ENCODE data around the gene EFNA5. TPM values are rescaled to one million over a fixed set of nuclear protein-coding genes. Genes with fewer than 3 reads are reported as not detected.

EFNA5 gene
- total and polyA plus RNA-seq, 4 donors: 0.14 to 0.93 (median 0.54) TPM

DNA sequence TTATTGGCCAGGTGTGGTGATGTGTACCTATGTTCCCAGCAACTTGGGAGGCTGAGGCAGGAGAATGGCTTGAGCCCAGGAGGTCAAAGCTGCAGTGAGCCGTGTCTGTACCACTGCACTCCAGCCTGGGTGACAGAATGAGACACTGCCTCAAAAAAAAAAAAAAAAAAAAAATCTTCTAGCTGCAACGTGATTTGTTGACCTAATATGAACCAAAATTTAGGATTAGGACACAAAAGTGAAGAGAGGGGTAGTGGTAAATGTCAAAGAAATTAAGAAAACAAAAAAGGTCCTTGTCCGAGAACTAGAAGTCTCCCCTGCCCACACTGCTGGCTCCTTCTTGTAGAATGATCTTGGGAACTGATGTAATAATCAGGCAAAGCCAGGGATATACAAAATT, 272.0 kb downstream of the EFNA5 start:
- Histone ChIP-seq H3K9ac (ENCODE audit: low read depth in 1 of 2, low read length in 2 of 2) (no peak overlapping the region), H3K4me1 (ENCODE audit: control insufficient read depth in 4 of 4, insufficient read depth in 4 of 4, low read length in 3 of 4) (no peaks in the 10 kb centered on the region), H3K27me3 (ENCODE audit: control insufficient read depth in 4 of 4, insufficient read depth in 4 of 4, low read length in 3 of 4) (no peaks in the 10 kb centered on the region), H3K4me3 (ENCODE audit: low read depth in 1 of 3, low read length in 3 of 3) (no peak overlapping the region), H3K36me3 (ENCODE audit: control insufficient read depth in 4 of 4, insufficient read depth in 3 of 4, low read depth in 1 of 4, low read length in 3 of 4) (no peaks in the 10 kb centered on the region), H3K9me3 (ENCODE audit: control insufficient read depth in 4 of 4, low read length in 3 of 4) (no peaks in the 10 kb centered on the region), H3K27ac (ENCODE audit: low read depth in 1 of 2, low read length in 2 of 2) (no peak overlapping the region)
- TF ChIP-seq RXRA (IDR thresholded peaks at IDR 0.05) (no peak), FOXA2 (IDR thresholded peaks at IDR 0.05) (no peak), GABPA (IDR thresholded peaks at IDR 0.05 in 1 of 2, conservative IDR thresholded peaks at IDR 0.05 in 1 of 2) (no peak), FOXA1 (IDR thresholded peaks at IDR 0.05) (no peak), TAF1 (conservative IDR thresholded peaks at IDR 0.05) (no peak), HNF4A (conservative IDR thresholded peaks at IDR 0.05) (no peak), JUND (IDR thresholded peaks at IDR 0.05) (no peak), NR2F2 (IDR thresholded peaks at IDR 0.05) (no peak), HNF4G (IDR thresholded peaks at IDR 0.05) (no peak)
- TF ChIP-seq, protein P1, sequence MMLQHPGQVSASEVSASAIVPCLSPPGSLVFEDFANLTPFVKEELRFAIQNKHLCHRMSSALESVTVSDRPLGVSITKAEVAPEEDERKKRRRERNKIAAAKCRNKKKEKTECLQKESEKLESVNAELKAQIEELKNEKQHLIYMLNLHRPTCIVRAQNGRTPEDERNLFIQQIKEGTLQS (IDR thresholded peaks at IDR 0.05): no peak
- TF ChIP-seq, protein P2, sequence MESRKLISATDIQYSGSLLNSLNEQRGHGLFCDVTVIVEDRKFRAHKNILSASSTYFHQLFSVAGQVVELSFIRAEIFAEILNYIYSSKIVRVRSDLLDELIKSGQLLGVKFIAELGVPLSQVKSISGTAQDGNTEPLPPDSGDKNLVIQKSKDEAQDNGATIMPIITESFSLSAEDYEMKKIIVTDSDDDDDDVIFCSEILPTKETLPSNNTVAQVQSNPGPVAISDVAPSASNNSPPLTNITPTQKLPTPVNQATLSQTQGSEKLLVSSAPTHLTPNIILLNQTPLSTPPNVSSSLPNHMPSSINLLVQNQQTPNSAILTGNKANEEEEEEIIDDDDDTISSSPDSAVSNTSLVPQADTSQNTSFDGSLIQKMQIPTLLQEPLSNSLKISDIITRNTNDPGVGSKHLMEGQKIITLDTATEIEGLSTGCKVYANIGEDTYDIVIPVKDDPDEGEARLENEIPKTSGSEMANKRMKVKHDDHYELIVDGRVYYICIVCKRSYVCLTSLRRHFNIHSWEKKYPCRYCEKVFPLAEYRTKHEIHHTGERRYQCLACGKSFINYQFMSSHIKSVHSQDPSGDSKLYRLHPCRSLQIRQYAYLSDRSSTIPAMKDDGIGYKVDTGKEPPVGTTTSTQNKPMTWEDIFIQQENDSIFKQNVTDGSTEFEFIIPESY (IDR thresholded peaks at IDR 0.05): no peak
- WGBS: 94% methylated on average over 3 of the region's 3 CpGs
- DNase-seq (ENCODE audit: low spot score): no peak

DNA sequence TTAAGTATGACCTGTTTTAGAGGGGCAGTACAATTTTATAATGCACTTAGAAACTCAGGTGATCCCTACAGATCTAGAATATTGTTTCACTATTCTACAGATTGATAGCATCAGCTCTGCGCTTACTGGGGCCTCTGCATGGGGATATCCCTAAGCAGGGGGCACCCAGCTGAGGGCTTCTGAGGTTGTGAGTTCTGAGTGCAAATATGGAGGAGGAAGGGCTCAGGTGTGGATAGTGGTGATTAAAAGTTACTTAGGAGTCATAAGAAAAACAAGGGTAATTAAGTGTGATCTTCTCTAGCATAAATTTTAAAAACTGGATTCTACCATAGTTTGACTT, 274.4 kb downstream of the EFNA5 start:
- H3K4me3 ChIP-seq (ENCODE audit: low read depth in 1 of 3, low read length in 3 of 3): no peak overlapping the region
- H3K36me3 ChIP-seq (ENCODE audit: control insufficient read depth in 4 of 4, insufficient read depth in 3 of 4, low read depth in 1 of 4, low read length in 3 of 4): no peaks in the 10 kb centered on the region
- TF ChIP-seq HNF4A (conservative IDR thresholded peaks at IDR 0.05) (no peak), YY1 (IDR thresholded peaks at IDR 0.05) (no peak), NR2F2 (IDR thresholded peaks at IDR 0.05) (no peak), JUND (IDR thresholded peaks at IDR 0.05) (no peak), HNF4G (IDR thresholded peaks at IDR 0.05) (no peak)
- TF ChIP-seq, protein P3, sequence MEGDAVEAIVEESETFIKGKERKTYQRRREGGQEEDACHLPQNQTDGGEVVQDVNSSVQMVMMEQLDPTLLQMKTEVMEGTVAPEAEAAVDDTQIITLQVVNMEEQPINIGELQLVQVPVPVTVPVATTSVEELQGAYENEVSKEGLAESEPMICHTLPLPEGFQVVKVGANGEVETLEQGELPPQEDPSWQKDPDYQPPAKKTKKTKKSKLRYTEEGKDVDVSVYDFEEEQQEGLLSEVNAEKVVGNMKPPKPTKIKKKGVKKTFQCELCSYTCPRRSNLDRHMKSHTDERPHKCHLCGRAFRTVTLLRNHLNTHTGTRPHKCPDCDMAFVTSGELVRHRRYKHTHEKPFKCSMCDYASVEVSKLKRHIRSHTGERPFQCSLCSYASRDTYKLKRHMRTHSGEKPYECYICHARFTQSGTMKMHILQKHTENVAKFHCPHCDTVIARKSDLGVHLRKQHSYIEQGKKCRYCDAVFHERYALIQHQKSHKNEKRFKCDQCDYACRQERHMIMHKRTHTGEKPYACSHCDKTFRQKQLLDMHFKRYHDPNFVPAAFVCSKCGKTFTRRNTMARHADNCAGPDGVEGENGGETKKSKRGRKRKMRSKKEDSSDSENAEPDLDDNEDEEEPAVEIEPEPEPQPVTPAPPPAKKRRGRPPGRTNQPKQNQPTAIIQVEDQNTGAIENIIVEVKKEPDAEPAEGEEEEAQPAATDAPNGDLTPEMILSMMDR (IDR thresholded peaks at IDR 0.05; ENCODE audit: low read depth, low read length, missing input control): no peak
- TF ChIP-seq, protein P2 (IDR thresholded peaks at IDR 0.05): no peak
- no peak for DNase-seq (ENCODE audit: low spot score)
- H3K27ac ChIP-seq (ENCODE audit: low read depth in 1 of 2, low read length in 2 of 2): no peak overlapping the region
- no peaks in the 10 kb centered on the region for H3K27me3 ChIP-seq (ENCODE audit: control insufficient read depth in 4 of 4, insufficient read depth in 4 of 4, low read length in 3 of 4)
- H3K4me1 ChIP-seq (ENCODE audit: control insufficient read depth in 4 of 4, insufficient read depth in 4 of 4, low read length in 3 of 4): no peaks in the 10 kb centered on the region
- H3K9me3 ChIP-seq (ENCODE audit: control insufficient read depth in 4 of 4, low read length in 3 of 4): no peaks in the 10 kb centered on the region
- 100% methylated on average over 1 of the region's 1 CpG for WGBS
- no peak overlapping the region for H3K9ac ChIP-seq (ENCODE audit: low read depth in 1 of 2, low read length in 2 of 2)

Measured in liver (tissue), 9 donors.